ENCODE results near the gene OR52N2. TPM values are rescaled to one million over a fixed set of nuclear protein-coding genes. Genes with fewer than 3 reads are reported as not detected.

OR52N2 gene
- polyA plus RNA-seq, 1 donor (not counting 4 experiments of a cell fraction or from before 2014, with no cell fraction given) = not detected

- TF ChIP-seq CTCF (optimal IDR thresholded peaks at IDR 0.05 in 1 of 3, IDR thresholded peaks at IDR 0.05 in 1 of 3, conservative IDR thresholded peaks at IDR 0.05 in 1 of 3; ENCODE audit: extremely low read depth in 1 of 3, insufficient read depth in 2 of 3, low read length in 3 of 3) = no peak
- no peak for TF ChIP-seq EZH2 (IDR thresholded peaks at IDR 0.05; ENCODE audit: low read length)
- no peaks in the 10 kb centered on the region for H3K4me1 ChIP-seq (ENCODE audit: control insufficient read depth, extremely low read depth, insufficient read depth, low read length)
- H3K4me3 ChIP-seq (ENCODE audit: control insufficient read depth in 2 of 3, extremely low read depth in 1 of 3, insufficient read depth in 2 of 3, low read depth in 1 of 3, low read length in 3 of 3) = no peak overlapping the region
- dilution Hi-C loops (cut with MboI; ENCODE audit: extremely low pct_ligation_motif_present, low sequenced_read_pairs) = no loop called here
- H3K9me3 ChIP-seq (ENCODE audit: control insufficient read depth, low read depth, low read length) = no peaks in the 10 kb centered on the region
- H4K20me1 ChIP-seq (ENCODE audit: control insufficient read depth, extremely low read depth, insufficient read depth, low read length) = no peaks in the 10 kb centered on the region
- no peak overlapping the region for H3K9ac ChIP-seq (ENCODE audit: control insufficient read depth, extremely low read depth, insufficient read depth, low read length)
- H2AFZ ChIP-seq (ENCODE audit: control insufficient read depth, low read length) = no peak overlapping the region
- H3K9me1 ChIP-seq (ENCODE audit: control insufficient read depth, extremely low read depth, insufficient read depth, low read length) = no peaks in the 10 kb centered on the region
- H3K27ac ChIP-seq (ENCODE audit: control insufficient read depth, insufficient read depth, low read length) = no peak overlapping the region
- H3K36me3 ChIP-seq (ENCODE audit: control insufficient read depth in 2 of 2, extremely low read depth in 1 of 2, insufficient read depth in 2 of 2, low read length in 2 of 2) = no peaks in the 10 kb centered on the region
- no peaks in the 10 kb centered on the region for H3K79me2 ChIP-seq (ENCODE audit: control insufficient read depth, insufficient read depth, low read length)
- H3K4me2 ChIP-seq (ENCODE audit: control insufficient read depth, extremely low read depth, insufficient read depth, low read depth, low read length) = no peak overlapping the region
- no peaks in the 10 kb centered on the region for H3K27me3 ChIP-seq (ENCODE audit: control insufficient read depth, extremely low read depth, insufficient read depth, low read length)
- no peak for DNase-seq (ENCODE audit: low read depth, low spot score)
- no peak for FAIRE-seq
These were observed 42.3 kb downstream of the OR52N2 start for GRCh38 chr11:5851002-5851401.

- no peak for TF ChIP-seq EZH2 (IDR thresholded peaks at IDR 0.05; ENCODE audit: low read length)
- TF ChIP-seq CTCF (optimal IDR thresholded peaks at IDR 0.05 in 1 of 3, IDR thresholded peaks at IDR 0.05 in 1 of 3, conservative IDR thresholded peaks at IDR 0.05 in 1 of 3; ENCODE audit: extremely low read depth in 1 of 3, insufficient read depth in 2 of 3, low read length in 3 of 3) = no peak
- H2AFZ ChIP-seq (ENCODE audit: control insufficient read depth, low read length) = no peak within 1 kb of the TSS
- H3K9me3 ChIP-seq (ENCODE audit: control insufficient read depth, low read depth, low read length) = no peaks in the 10 kb centered on the region
- no peaks in the 10 kb centered on the region for H3K4me1 ChIP-seq (ENCODE audit: control insufficient read depth, extremely low read depth, insufficient read depth, low read length)
- H3K79me2 ChIP-seq (ENCODE audit: control insufficient read depth, insufficient read depth, low read length) = no peaks in the 10 kb centered on the region
- dilution Hi-C loops (cut with MboI; ENCODE audit: extremely low pct_ligation_motif_present, low sequenced_read_pairs) = no loop called here
- H4K20me1 ChIP-seq (ENCODE audit: control insufficient read depth, extremely low read depth, insufficient read depth, low read length) = no peaks in the 10 kb centered on the region
- no peaks in the 10 kb centered on the region for H3K27me3 ChIP-seq (ENCODE audit: control insufficient read depth, extremely low read depth, insufficient read depth, low read length)
- no peak for DNase-seq (ENCODE audit: low read depth, low spot score)
- H3K9ac ChIP-seq (ENCODE audit: control insufficient read depth, extremely low read depth, insufficient read depth, low read length) = no peak within 1 kb of the TSS
- no peak within 1 kb of the TSS for H3K27ac ChIP-seq (ENCODE audit: control insufficient read depth, insufficient read depth, low read length)
- no peak for FAIRE-seq
- H3K4me2 ChIP-seq (ENCODE audit: control insufficient read depth, extremely low read depth, insufficient read depth, low read depth, low read length) = no peak within 1 kb of the TSS
- H3K36me3 ChIP-seq (ENCODE audit: control insufficient read depth in 2 of 2, extremely low read depth in 1 of 2, insufficient read depth in 2 of 2, low read length in 2 of 2) = no peaks in the 10 kb centered on the region
- H3K9me1 ChIP-seq (ENCODE audit: control insufficient read depth, extremely low read depth, insufficient read depth, low read length) = no peaks in the 10 kb centered on the region
- H3K4me3 ChIP-seq (ENCODE audit: control insufficient read depth in 2 of 3, extremely low read depth in 1 of 3, insufficient read depth in 2 of 3, low read depth in 1 of 3, low read length in 3 of 3) = no peak within 1 kb of the TSS
These were observed 48.9 kb downstream of the OR52N2 start, which contains the start of gene OR52E8 for GRCh38 chr11:5857590-5857989. OR52E8 (minus strand) TSS chr11:5857690; CDS start chr11:5857690, 0 bp downstream.
